Memory B cell (primary cell): Measurements from ENCODE around the gene TAF11L7.
"Not testable (repeated sequence)": the region's sequence is repeated elsewhere in the genome, so short reads cannot be mapped to it uniquely, and the experiment has no call there.

Experiments used
- ATAC-seq: fragments of 150-1000 bp; cut with Tn5 transposase; 2 replicates; pipeline ENCODE4 v1.10.0; 2021; ENCODE audit warnings: low read depth, mild to moderate bottlenecking, moderate library complexity
- DNase-seq, 2 donors: peaks; one replicate each; pipeline ENCODE4 v3.0.0; 2022; ENCODE audit warnings: low spot score in 2 of 2
- H3K27ac Mint-ChIP-seq: one replicate; pipeline ENCODE4 v1.8.0; 2022; ENCODE audit warnings: mild to moderate bottlenecking, moderate library complexity, mixed read lengths
- H3K27me3 Mint-ChIP-seq: one replicate; pipeline ENCODE4 v1.8.0; 2022; ENCODE audit warnings: mixed read lengths
- H3K36me3 Mint-ChIP-seq: one replicate; pipeline ENCODE4 v1.8.0; 2022; ENCODE audit warnings: mild to moderate bottlenecking, mixed read lengths
- H3K4me1 Mint-ChIP-seq: one replicate; pipeline ENCODE4 v1.8.0; 2022; ENCODE audit warnings: mixed read lengths
- H3K4me3 Mint-ChIP-seq: one replicate; pipeline ENCODE4 v1.8.0; 2022; ENCODE audit warnings: mild to moderate bottlenecking, moderate library complexity, mixed read lengths
- H3K9me3 Mint-ChIP-seq: one replicate; pipeline ENCODE4 v1.8.0; 2022; ENCODE audit warnings: mixed read lengths

TAF11L7 gene

DNA sequence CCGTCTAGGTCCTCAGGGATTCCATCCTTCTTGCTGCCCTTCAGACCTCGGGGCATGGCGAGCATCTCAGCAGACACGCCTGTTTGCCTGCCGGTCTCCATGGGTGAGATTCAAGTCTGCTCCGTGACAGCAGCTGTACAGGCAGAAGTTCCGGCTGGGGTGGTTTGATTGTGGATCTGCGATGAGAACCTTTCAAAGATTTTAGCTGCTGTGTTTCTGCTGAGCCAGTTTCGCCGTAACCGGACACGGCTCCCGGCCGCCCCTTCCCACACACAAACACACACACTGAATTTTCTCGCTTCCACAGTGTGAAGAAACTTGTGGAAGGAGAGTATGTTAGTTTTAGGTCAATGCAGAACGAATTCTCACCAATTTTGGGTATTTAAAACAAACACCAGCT is at the start of gene TAF11L7:
Gene TAF11L7, minus strand, starts transcription at position 101 of the 400 bp plus-strand sequence.
- not testable (repeated sequence) for H3K4me1 Mint-ChIP-seq, H3K27me3 Mint-ChIP-seq, H3K9me3 Mint-ChIP-seq, DNase-seq, ATAC-seq, H3K4me3 Mint-ChIP-seq, H3K36me3 Mint-ChIP-seq, H3K27ac Mint-ChIP-seq

DNA sequence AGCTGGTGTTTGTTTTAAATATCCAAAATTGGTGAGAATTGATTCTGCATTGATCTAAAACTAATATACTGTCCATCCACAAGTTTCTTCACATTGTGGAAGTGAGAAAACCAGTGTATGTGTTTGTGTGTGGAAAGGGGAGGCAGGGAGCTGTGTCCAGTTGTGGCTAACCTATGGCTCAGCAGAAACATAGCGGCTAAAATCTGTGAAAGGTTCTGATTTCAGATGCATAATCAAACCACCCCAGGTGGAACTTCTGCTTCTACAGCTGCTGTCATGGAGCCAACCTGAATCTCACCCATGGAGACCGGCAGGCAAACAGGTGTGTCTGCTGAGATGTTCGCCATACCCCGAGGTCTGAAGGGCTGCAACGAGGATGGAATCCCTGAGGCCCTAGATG is 48.6 kb upstream of the TAF11L7 start, which contains the start of gene TAF11L14:
Gene TAF11L14, plus strand, starts transcription at position 301 of the 400 bp plus-strand sequence.
- Mint-ChIP-seq H3K4me3 (no peak within 1 kb of the TSS), H3K4me1 (no peaks in the 10 kb centered on the region), H3K36me3 (no peaks in the 10 kb centered on the region), H3K9me3 (no peaks in the 10 kb centered on the region), H3K27ac (no peak within 1 kb of the TSS), H3K27me3 (no peaks in the 10 kb centered on the region)
- ATAC-seq: no peak
- no peak for DNase-seq

DNA sequence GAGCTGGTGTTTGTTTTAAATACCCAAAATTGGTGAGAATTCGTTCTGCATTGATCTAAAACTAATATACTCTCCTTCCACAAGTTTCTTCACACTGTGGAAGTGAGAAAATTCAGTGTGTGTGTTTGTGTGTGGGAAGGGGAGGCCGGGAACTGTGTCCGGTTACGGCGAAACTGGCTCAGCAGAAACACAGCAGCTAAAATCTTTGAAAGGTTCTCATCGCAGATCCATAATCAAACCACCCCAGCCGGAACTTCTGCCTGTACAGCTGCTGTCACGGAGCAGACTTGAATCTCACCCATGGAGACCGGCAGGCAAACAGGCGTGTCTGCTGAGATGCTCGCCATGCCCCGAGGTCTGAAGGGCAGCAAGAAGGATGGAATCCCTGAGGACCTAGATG is 46.2 kb upstream of the TAF11L7 start, which contains the start of gene TAF11L13:
Gene TAF11L13, plus strand, starts transcription at position 301 of the 400 bp plus-strand sequence.
- not testable (repeated sequence) for H3K36me3 Mint-ChIP-seq, ATAC-seq, H3K9me3 Mint-ChIP-seq, H3K27ac Mint-ChIP-seq, DNase-seq, H3K27me3 Mint-ChIP-seq, H3K4me3 Mint-ChIP-seq, H3K4me1 Mint-ChIP-seq

DNA sequence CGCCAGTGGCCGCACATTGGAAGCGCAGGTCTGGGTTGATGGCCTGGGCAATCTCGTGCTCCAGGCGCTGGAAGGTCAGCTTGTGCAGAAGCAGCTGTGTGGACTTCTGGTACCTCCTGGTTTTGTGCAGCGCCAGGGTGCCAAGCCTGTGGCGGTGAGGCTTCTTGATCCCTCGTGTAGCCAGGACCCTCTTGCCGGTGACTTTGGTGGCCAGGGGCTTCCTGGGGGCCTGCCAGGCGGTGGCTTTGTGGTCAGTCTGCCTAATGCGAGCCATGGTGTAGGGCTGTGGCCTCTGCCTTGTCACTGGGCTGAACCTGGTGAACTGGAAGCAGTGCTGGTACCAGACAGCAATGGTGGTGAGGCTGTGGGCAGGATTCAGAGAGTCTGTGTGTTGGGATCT is 40.1 kb upstream of the TAF11L7 start:
- Mint-ChIP-seq H3K27ac (no peak overlapping the region), H3K4me1 (no peaks in the 10 kb centered on the region), H3K4me3 (no peak overlapping the region), H3K36me3 (no peaks in the 10 kb centered on the region), H3K9me3 (peaks cover 1% of the 10 kb centered on the region), H3K27me3 (peaks cover 3% of the 10 kb centered on the region)
- DNase-seq (no peak), ATAC-seq (no peak)

DNA sequence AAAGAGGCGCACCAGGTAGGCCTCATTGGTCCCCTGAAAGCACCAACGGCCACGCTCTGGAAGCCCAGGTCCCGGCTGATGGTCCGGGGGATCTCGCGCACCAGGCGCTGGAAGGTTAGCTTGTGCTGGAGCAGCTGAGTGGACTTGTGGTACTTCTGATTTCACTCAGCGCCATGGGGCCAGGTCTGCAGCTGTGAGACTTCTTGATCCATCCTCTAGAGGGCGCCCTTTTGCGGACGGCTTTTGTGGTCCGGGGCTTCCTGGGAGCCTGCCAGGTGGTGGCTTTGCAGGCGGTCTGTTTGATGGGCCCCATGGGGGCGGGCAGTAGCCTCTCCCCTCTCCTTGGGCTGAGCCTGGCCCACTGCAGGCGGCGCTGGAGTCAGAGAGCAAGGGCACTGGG is 35.1 kb upstream of the TAF11L7 start:
- ATAC-seq (no peak), DNase-seq (no peak)
- H3K27me3 Mint-ChIP-seq: peaks cover 3% of the 10 kb centered on the region
- H3K4me1 Mint-ChIP-seq: no peaks in the 10 kb centered on the region
- H3K36me3 Mint-ChIP-seq: no peaks in the 10 kb centered on the region
- H3K9me3 Mint-ChIP-seq: peaks cover 1% of the 10 kb centered on the region
- no peak overlapping the region for H3K27ac Mint-ChIP-seq
- H3K4me3 Mint-ChIP-seq: no peak overlapping the region

DNA sequence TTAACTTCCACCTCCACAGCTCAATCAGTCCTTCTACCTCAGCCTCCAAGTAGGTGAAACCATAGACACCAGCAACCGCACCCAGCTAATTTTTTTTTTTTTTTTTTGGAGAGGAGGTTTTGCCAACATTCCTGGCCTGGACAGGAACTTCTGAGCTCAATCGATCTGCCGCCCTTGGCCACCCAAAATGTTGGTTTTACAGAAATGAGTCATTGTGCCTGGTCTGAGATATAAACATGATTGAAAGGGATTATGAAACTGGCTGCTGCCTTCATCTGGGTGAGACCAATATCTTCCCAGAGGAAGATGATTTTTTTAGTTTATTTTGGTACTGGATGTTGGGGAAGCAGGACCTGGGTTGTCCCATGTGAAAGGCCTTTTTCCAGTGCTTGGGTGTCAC is 33.8 kb upstream of the TAF11L7 start:
- no peaks in the 10 kb centered on the region for H3K36me3 Mint-ChIP-seq
- ATAC-seq (no peak), DNase-seq (no peak)
- peaks cover 1% of the 10 kb centered on the region for H3K9me3 Mint-ChIP-seq
- H3K4me3 Mint-ChIP-seq: no peak overlapping the region
- H3K27ac Mint-ChIP-seq: no peak overlapping the region
- peaks cover 3% of the 10 kb centered on the region for H3K27me3 Mint-ChIP-seq
- H3K4me1 Mint-ChIP-seq: no peaks in the 10 kb centered on the region

DNA sequence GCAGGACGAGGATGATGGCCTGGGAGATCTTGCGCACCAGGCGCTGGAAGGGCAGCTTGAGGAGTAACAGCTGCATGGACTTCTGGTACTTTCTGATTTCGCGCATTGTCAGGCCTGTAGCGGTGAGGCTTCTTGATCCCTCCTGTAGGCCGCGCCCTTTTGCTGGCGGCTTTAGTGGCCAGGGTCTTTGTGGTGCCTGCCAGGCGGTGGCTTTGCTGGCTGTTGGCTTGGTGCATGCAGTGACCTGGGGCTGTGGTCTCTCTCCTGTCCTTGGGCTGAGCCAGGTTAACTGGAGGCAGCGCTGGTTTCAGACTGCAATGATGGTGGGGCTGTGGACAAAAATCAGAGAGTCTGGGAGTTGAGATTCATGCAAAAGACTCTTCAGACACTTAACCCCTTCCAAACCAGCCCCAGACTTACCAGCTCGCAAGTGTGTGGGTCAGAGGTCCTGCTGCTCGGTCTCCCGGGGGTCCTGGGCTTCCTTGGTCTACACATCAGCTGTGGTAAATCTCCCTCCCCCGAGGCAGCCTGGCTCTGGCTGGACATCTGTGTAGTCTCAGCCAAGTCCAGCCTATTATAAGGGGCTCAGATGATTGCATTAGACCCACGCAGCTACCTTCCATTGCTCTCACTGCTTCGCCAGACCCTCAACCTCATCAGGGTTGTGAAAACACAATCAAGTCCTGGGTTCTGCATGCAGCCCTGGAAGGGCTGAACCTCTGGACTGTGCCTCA is 29.5 kb upstream of the TAF11L7 start:
- Mint-ChIP-seq H3K9me3 (peaks cover 2% of the 10 kb centered on the region), H3K4me1 (no peaks in the 10 kb centered on the region), H3K36me3 (no peaks in the 10 kb centered on the region), H3K4me3 (no peak overlapping the region), H3K27ac (no peak overlapping the region), H3K27me3 (peaks cover 3% of the 10 kb centered on the region)
- ATAC-seq (no peak), DNase-seq (no peak)

DNA sequence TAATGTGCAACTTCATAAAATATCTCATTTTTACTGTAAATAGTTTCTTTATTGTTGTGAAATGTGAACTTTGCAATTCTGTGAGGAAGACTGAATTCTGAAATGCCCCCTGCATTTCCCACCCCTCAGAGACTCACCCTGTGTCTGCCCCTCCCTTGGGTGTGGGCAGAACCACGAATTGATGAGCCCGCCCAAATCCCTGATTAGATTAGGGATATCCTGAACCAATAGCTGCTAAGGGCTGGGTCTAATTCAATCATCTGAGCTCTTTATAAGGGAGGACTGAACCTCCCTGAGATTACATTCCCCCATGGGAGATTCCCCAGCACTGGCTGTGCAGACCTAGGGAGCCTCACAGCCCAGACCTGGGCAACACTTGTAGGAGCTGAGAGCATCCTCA is 24.5 kb upstream of the TAF11L7 start, which contains the start of gene TAF11L12:
Gene TAF11L12, plus strand, starts transcription at position 301 of the 400 bp plus-strand sequence.
- not testable (repeated sequence) for H3K4me1 Mint-ChIP-seq, H3K4me3 Mint-ChIP-seq, H3K27me3 Mint-ChIP-seq, H3K27ac Mint-ChIP-seq, H3K36me3 Mint-ChIP-seq, ATAC-seq, H3K9me3 Mint-ChIP-seq, DNase-seq

DNA sequence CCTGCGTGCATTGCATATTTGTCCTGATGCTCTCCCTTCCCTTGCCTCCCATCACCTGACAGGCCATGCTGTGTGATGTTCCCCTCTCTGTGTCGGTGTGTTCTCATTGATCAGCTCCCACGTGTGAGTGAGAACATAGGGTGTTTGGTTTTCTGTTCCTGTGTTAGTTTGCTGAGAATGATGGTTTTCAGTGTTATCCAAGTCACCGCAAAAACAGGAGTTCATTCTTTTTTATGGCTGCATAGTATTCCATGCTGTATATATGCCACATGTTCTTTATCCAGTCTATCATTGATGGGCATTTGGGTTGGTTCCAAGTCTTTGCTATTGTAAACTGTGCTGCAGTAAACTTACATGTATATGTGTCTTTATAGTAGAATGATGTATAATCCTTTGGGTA is 21.9 kb upstream of the TAF11L7 start:
- not testable (repeated sequence) for ATAC-seq, H3K4me3 Mint-ChIP-seq, H3K27ac Mint-ChIP-seq, H3K27me3 Mint-ChIP-seq, H3K4me1 Mint-ChIP-seq, H3K36me3 Mint-ChIP-seq, H3K9me3 Mint-ChIP-seq, DNase-seq

DNA sequence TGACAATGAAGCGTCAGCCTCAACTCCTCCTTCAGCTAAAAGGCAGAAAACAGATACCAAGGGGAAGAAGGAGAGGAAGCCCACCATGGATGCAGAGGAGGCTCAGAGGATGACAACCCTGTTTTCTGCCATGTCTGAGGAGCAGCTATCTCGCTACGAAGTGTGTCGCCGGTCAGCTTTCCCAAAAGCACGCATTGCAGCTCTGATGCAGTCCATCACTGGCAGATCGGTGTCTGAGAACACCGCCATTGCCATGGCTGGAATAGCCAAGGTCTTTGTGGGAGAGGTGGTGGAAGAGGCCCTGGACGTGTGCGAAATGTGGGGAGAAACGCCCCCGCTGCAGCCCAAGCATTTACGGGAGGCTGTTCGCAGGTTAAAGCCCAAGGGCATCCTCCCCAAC is 19.4 kb upstream of the TAF11L7 start:
- ATAC-seq (no peak), DNase-seq (no peak)
- H3K9me3 Mint-ChIP-seq: peaks cover 2% of the 10 kb centered on the region
- H3K27me3 Mint-ChIP-seq: peaks cover 5% of the 10 kb centered on the region
- H3K4me1 Mint-ChIP-seq: peaks cover 2% of the 10 kb centered on the region
- H3K4me3 Mint-ChIP-seq: no peak overlapping the region
- no peak overlapping the region for H3K27ac Mint-ChIP-seq
- H3K36me3 Mint-ChIP-seq: no peaks in the 10 kb centered on the region

DNA sequence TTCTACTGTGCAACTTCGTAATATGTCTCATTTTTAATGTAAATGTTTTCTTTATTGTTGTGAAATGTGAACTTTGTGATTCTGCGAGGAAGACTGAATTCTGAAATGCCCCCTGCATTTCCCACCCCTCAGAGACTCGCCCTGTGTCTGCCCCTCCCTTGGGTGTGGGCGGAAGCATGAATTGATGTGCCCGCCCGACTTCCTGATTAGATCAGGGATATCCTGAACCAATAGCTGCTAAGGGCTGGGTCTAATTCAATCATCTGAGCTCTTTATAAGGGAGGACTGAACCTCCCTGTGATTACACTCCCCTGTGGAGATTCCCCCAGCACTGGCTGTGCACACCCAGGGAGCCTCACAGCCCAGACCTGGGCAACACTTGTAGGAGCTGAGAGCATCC is 18.3 kb upstream of the TAF11L7 start, which contains the start of gene TAF11L11:
Gene TAF11L11, plus strand, starts transcription at position 304 of the 400 bp plus-strand sequence.
- H3K9me3 Mint-ChIP-seq, H3K4me1 Mint-ChIP-seq, H3K27ac Mint-ChIP-seq, H3K36me3 Mint-ChIP-seq, DNase-seq, ATAC-seq, H3K4me3 Mint-ChIP-seq, H3K27me3 Mint-ChIP-seq: not testable (repeated sequence)

DNA sequence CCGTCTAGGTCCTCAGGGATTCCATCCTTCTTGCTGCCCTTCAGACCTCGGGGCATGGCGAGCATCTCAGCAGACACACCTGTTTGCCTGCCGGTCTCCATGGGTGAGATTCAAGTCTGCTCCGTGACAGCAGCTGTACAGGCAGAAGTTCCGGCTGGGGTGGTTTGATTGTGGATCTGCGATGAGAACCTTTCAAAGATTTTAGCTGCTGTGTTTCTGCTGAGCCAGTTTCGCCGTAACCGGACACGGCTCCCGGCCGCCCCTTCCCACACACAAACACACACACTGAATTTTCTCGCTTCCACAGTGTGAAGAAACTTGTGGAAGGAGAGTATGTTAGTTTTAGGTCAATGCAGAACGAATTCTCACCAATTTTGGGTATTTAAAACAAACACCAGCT is 12.2 kb upstream of the TAF11L7 start, which contains the start of gene TAF11L10:
Gene TAF11L10, minus strand, starts transcription at position 101 of the 400 bp plus-strand sequence.
- H3K9me3 Mint-ChIP-seq, H3K36me3 Mint-ChIP-seq, H3K4me1 Mint-ChIP-seq, ATAC-seq, H3K27ac Mint-ChIP-seq, DNase-seq, H3K4me3 Mint-ChIP-seq, H3K27me3 Mint-ChIP-seq: not testable (repeated sequence)

DNA sequence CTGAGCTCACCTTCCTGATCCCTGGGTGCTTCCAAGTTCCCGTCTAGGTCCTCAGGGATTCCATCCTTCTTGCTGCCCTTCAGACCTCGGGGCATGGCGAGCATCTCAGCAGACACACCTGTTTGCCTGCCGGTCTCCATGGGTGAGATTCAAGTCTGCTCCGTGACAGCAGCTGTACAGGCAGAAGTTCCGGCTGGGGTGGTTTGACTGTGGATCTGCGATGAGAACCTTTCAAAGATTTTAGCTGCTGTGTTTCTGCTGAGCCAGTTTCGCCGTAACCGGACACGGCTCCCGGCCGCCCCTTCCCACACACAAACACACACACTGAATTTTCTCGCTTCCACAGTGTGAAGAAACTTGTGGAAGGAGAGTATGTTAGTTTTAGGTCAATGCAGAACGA is 8.7 kb upstream of the TAF11L7 start, which contains the start of gene TAF11L9:
Gene TAF11L9, minus strand, starts transcription at position 140 of the 400 bp plus-strand sequence.
- H3K27ac Mint-ChIP-seq, H3K9me3 Mint-ChIP-seq, H3K36me3 Mint-ChIP-seq, H3K4me3 Mint-ChIP-seq, ATAC-seq, H3K27me3 Mint-ChIP-seq, H3K4me1 Mint-ChIP-seq: not testable (repeated sequence)
- peak in 1 of 2 donors; percentile 7 for DNase-seq

DNA sequence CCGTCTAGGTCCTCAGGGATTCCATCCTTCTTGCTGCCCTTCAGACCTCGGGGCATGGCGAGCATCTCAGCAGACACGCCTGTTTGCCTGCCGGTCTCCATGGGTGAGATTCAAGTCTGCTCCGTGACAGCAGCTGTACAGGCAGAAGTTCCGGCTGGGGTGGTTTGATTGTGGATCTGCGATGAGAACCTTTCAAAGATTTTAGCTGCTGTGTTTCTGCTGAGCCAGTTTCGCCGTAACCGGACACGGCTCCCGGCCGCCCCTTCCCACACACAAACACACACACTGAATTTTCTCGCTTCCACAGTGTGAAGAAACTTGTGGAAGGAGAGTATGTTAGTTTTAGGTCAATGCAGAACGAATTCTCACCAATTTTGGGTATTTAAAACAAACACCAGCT is 5.3 kb upstream of the TAF11L7 start, which contains the start of gene TAF11L8:
Gene TAF11L8, minus strand, starts transcription at position 101 of the 400 bp plus-strand sequence.
- H3K27ac Mint-ChIP-seq, DNase-seq, H3K27me3 Mint-ChIP-seq, H3K4me3 Mint-ChIP-seq, ATAC-seq, H3K36me3 Mint-ChIP-seq, H3K9me3 Mint-ChIP-seq, H3K4me1 Mint-ChIP-seq: not testable (repeated sequence)
